ENCODE data around the gene ADIG.
A peak's percentile ranks its signal among the peaks of the same experiment; 100 is the strongest.

Gene ADIG

DNA sequence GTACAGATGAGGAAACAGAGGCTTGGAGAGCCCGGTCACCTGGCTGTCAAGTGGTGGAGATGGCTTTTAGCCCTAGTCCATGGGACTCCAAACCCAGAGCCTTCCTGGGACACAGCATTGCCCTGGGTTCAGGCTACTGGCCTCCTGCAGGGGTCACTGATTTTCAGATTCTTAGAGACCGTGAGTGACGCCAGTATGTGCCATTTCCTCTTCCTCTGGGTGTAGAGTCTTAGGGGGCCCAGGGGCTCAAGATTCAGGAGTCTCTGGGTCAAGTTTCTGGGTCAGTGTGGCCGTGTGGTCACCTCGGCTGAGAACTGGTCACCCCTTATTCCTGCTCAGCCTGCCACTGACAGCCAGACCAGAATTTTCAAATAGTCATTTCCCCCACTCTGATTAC lies 21.2 kb downstream of the ADIG start:
- no peak for DNase-seq (ENCODE audit: low read depth)

- DNase-seq (ENCODE audit: low read depth): no peak
These were observed 22.3 kb downstream of the ADIG start for GRCh38 chr20:38603286-38603685.

DNA sequence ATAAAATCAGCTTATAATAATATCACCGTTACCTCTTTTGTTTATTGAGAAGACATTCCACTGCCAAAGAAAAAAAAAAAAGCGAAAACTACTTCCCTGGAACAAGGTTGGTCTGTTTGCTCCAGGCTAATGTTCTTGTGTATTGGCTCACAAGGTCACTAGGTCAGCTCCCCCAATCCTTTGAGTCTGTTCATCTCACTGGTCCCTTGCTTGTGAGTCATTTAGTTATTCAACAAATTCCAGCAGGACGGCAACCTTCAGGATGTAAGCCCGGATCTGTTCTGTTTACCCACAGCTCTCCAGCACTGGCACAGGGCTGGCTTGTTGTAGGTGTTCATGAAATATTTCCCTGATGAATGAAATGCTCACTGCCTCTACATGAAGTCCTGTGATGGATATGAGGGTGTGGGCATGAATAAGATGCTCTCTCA lies 23.9 kb downstream of the ADIG start:
- DNase-seq (ENCODE audit: low read depth): peak; percentile 39

- no peak for DNase-seq (ENCODE audit: low read depth)
These were observed 26.4 kb downstream of the ADIG start for GRCh38 chr20:38607351-38607750.

DNA sequence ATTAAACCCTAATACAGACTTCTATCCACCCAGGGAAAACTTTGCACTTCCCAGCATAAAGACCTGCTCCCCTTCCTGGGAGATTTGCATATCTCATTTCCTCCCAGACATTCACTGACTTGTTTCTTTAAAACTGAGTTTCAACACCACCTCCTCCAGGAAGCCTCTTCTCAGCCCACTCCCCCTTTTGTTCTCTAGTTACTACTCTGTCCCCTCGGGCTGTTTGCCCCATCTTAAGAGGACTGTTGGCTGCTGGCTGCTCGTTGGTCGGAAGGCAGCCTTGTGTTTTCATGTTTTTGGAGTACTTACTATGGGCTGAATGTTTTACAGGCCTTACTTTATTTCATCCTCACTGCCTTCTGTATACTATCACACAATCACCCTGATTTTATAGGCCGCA lies 27.2 kb downstream of the ADIG start:
- no peak for DNase-seq (ENCODE audit: low read depth)

DNA sequence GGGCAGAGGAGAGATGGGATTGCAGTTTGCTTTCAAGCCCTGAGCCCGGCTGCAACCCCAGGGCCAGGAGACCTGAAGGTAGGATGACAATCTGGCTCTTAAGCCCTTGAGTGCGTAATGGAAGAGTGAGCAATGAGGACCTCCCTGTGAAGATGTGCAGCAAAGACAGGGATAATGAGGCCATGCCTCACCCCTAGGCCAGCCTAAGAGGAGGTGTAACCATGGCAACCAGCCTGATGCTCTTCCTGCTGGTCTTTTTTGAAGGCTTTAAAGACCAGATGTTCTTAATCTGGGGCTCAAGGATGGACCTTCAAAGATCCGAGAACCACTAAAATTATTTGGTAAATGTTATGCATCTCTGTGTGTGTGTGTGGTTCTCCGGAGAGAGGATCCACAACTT lies 28.8 kb downstream of the ADIG start:
- no peak for DNase-seq (ENCODE audit: low read depth)

DNA sequence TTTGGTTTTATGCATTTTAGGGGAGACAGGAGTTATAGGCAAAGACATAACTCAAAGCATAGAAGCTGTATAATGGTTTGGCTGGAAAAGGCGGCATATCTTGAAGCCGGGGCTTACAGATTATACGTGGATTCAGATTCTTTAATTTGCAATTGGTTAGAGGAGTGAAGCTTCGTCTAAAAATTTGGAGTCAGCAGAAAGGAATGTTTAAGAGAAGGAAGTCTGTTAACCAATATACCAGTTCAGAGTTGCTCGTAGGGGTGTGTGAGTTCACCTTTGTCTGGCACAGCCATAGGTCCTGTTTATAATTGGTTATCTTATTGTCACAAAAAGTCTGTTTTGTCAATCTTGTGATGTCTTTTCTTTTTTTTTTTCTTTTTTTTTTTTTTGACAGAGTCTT lies 29.5 kb downstream of the ADIG start:
- peak; percentile 37 for DNase-seq (ENCODE audit: low read depth)

- no peak for DNase-seq (ENCODE audit: low read depth)
These were observed 31.9 kb downstream of the ADIG start for GRCh38 chr20:38612751-38613515.

DNA sequence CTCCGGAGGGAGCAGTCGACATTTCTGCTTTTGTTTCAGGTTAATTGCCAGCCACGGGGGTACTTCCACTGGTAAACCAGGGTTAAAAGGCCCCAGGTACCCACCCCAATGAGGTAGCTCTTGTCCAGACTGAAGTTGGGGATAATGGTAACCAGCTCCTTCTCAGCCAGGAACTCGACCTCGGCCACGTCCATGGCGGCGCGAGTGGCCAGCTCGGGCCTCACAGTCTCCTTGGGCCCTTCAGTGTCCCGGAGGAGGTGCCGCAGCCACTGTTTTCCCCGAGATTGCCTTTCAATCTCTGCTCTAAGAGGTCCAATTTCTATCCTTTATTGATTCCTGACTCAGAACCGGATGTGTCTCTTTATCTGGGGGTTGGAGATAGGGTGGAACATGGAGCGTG lies 34.3 kb downstream of the ADIG start:
- no peak for DNase-seq (ENCODE audit: low read depth)

GRCh38 chr20:38616457-38616856 lies 35.5 kb downstream of the ADIG start:
- DNase-seq (ENCODE audit: low read depth): no peak

GRCh38 chr20:38617011-38617829 lies 36.2 kb downstream of the ADIG start:
- DNase-seq (ENCODE audit: low read depth): peak; percentile 53

DNA sequence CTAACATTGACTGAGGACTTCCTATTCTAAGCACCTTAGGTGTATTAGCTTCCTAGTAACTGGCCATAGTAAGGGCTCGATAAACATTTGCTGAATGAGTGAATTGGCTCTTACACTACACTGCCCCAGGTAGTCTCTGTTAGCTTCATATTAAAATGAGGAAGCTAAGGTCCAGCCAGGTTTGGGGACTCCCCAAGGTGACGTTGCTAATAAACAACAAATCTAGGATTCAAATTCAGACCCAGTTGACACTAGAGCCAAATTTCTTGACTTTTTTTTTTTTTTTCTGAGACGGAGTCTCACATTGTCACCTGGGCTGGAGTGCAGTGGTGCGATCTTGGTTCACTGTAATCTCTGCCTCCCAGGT lies 36.8 kb downstream of the ADIG start:
- no peak for DNase-seq (ENCODE audit: low read depth)

DNA sequence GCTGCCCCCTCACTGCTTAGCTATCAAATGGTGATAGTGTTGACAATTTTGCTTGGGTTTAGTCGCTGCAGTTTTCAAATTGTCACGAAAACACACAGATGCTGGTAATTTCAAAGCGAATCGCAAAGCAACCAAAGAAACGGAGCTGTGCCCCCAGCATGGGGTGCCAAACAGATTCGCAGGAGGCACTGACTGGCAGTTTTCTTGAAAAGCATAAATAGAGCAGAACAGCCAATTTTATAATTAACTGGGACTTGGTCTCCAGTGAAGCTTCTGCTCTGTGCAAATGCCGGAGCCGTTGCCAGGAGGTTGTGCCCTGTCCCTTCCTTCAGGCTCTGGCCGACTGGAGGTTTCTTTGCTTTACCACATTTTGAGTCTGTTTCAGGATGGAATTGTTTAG lies 39.4 kb downstream of the ADIG start:
- no peak for DNase-seq (ENCODE audit: low read depth)

DNA sequence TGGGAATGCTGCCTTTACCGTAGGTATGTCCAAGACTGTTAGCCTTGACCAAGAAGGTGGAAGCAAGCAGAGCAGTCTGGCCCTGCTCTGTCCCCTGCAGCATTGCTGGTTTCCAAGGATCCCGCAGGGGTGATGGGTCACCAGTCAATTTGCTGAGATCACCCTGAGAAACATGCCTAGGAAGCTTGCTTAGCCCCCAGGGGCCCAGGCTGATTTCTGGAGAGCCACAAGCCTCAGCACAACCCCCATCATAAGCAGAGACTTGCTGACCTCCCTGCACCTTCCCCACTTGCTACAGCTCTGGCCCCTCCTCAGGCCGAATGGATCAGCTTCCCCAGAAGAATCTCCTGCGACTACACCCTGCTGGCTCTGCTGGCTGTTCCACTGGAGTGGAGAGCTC lies 42.1 kb downstream of the ADIG start:
- no peak for DNase-seq (ENCODE audit: low read depth)

- no peak for DNase-seq (ENCODE audit: low read depth)
These were observed 43.1 kb downstream of the ADIG start for GRCh38 chr20:38624084-38624483.

- DNase-seq (ENCODE audit: low read depth): no peak
These were observed 44.9 kb downstream of the ADIG start for GRCh38 chr20:38625896-38626295.

GRCh38 chr20:38626921-38627659 lies 46.1 kb downstream of the ADIG start:
- no peak for DNase-seq (ENCODE audit: low read depth)

DNA sequence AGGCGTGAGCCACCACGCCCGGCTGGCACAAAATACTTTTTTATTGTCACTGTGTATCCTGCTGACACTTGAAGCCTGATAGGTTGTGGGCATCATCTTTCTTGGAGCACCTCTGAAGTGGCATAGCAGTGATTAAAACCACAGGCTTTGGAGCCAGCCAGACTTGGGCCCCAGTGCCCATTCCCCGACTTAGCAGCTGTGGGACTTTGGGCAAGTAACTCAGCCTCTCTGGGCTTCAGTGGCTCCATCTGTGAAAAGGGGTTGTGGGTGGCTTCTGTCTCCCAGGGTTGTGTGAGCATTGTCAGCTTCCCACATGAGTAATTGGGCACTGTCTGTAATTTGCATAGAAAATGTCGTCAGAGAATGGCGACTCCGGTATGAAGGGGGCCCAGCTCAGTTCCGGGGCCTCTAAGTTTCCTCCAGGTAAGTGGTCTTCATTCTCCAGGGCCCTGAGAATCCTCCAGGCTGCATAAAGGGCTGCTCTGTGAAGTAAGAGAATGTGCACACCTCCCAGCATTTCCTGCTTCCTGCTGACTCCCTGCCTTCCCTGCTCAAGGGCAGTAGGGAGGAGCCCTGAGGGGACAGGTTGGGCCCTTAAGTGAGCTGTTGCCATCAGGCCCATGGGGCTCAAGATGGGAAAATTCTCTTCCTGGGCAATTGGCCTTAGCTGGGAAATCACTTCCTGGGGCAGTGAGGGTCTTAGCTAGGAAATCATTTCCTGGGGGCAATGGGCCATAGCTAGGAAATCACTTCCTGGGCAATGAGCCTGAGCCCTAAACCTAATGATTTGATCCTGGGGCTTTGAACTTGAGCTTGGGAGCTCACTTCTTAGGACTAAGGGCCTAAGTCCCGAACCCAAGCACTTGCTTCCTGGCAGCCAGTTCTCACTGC lies 47.8 kb downstream of the ADIG start:
- DNase-seq (ENCODE audit: low read depth): no peak

DNA sequence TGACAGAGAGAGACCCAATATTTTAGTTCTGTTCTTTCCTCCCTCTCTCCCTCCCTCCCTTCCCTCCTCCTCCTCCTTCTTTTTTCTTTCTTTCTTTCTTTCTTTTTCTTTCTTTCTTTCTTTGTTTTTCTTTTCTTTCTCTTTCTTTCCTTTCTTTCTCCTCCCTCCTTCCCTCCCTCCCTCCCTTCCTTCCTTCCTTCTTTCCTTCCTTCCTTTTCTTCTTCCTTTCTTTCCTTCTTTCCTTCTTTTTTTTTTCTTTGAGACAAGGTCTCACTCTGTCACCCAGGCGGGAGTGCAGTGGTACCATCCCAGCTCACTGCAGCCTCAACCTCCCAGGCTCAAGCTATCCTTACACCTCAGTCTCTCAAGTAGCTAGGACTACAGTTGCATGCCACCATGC lies 49.0 kb downstream of the ADIG start:
- DNase-seq (ENCODE audit: low read depth): no peak

DNA sequence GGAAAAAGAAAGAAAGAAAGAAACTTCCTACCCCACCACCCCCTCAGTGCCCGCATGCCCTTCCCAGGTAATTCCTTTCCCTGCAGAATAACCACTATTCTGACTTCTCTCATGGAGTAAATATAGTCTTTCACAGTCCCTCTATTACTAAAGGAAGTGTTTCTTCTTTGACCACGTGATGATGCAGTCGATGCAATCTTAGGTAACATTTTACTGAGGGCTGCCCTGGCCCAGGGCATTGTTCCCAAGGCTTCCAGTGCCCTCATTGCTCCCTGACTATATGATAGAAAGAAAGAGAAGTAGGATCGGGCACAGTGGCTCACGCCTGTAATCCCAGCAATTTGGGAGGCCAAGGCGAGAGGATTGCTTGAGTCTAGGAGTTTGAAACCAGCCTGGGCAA lies 49.7 kb downstream of the ADIG start:
- no peak for DNase-seq (ENCODE audit: low read depth)

- DNase-seq (ENCODE audit: low read depth): no peak
These were observed 50.4 kb downstream of the ADIG start for GRCh38 chr20:38631155-38632022.
